Testis (tissue), 2 donors: ENCODE measurements around the gene HNRNPL.

Experiments
- CTCF ChIP-seq, 3 experiments: fragments of 450-650 bp in 2 of 3; fragments of 200-600 bp in 1 of 3; sonication (generic) in 1 of 3; IDR thresholded peaks; one replicate each; pipeline ENCODE4 v1.5.1; 2016 to 2019; ENCODE audit warnings: antibody characterized with exemption in 3 of 3, mild to moderate bottlenecking in 2 of 3, moderate library complexity in 1 of 3
- POLR2A ChIP-seq: fragments of 450-650 bp; IDR thresholded peaks from one replicate; pipeline ENCODE4 v1.6.1; 2017; ENCODE audit warnings: antibody characterized with exemption, mild to moderate bottlenecking, moderate library complexity

DNA sequence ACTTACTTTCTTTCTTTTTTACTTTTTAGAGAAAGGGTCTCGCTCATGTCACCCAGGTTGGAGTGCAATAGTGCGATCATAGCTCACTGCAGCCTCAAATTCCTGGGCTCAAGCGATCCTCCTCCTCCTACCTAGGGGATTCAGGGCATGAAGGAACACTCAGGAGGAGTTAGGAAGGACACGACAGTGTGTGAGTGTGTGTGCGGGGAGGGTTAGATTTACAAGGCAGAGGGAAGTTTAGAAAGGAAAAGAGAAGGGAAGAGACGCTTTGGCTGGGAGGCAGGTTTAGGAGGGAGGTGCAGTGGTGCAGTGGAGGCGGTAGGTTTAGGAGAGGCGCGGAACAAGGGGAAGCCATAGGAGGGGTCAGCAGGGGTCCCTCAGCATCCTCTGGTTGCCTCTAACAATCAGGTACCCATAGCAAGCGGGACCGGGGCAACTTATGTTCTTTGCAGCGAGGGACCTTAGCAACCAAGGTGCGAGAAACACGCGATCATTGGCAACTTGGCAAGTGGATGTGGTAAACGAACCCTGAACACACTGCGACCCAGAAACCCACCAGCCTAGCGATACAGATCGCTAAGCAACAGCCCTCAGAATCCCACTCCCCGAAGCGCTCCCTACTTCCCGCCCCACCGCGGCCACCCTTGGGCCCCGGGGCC is 49.1 kb upstream of the HNRNPL start:
- TF ChIP-seq CTCF (IDR thresholded peaks at IDR 0.05) (no peak), POLR2A (no peak)
